ENCODE results near the gene RAPGEF4.

Gene RAPGEF4

GRCh38 chr2:172735582-172736423 lies at the start of gene RAPGEF4:
RAPGEF4 (plus strand) TSS chr2:172735845; CDS start chr2:172735984, 139 bp downstream.
- peak; percentile 47 for DNase-seq (ENCODE audit: low read depth, low spot score)

GRCh38 chr2:172693037-172693436 lies 42.6 kb upstream of the RAPGEF4 start:
- peak; percentile 94 for DNase-seq (ENCODE audit: low read depth, low spot score)

GRCh38 chr2:172693529-172694455 lies 41.9 kb upstream of the RAPGEF4 start:
- DNase-seq (ENCODE audit: low read depth, low spot score) = no peak

GRCh38 chr2:172697296-172697695 lies 38.3 kb upstream of the RAPGEF4 start:
- no peak for DNase-seq (ENCODE audit: low read depth, low spot score)

- peak; percentile 78 for DNase-seq (ENCODE audit: low read depth, low spot score)
These were observed 37.4 kb upstream of the RAPGEF4 start for GRCh38 chr2:172698041-172698863.

GRCh38 chr2:172701250-172701649 lies 34.4 kb upstream of the RAPGEF4 start:
- peak; percentile 79 for DNase-seq (ENCODE audit: low read depth, low spot score)

GRCh38 chr2:172702451-172702850 lies 33.2 kb upstream of the RAPGEF4 start:
- no peak for DNase-seq (ENCODE audit: low read depth, low spot score)

GRCh38 chr2:172704072-172704936 lies 31.3 kb upstream of the RAPGEF4 start:
- DNase-seq (ENCODE audit: low read depth, low spot score) = peak; percentile 49

- DNase-seq (ENCODE audit: low read depth, low spot score) = no peak
These were observed 30.3 kb upstream of the RAPGEF4 start for GRCh38 chr2:172705352-172705751.

- DNase-seq (ENCODE audit: low read depth, low spot score) = no peak
These were observed 27.4 kb upstream of the RAPGEF4 start for GRCh38 chr2:172708247-172708646.

GRCh38 chr2:172709566-172710291 lies 25.9 kb upstream of the RAPGEF4 start:
- no peak for DNase-seq (ENCODE audit: low read depth, low spot score)

GRCh38 chr2:172710584-172711047 lies 25.0 kb upstream of the RAPGEF4 start:
- peak; percentile 83 for DNase-seq (ENCODE audit: low read depth, low spot score)

- DNase-seq (ENCODE audit: low read depth, low spot score) = no peak
These were observed 24.5 kb upstream of the RAPGEF4 start for GRCh38 chr2:172711110-172711509.

- DNase-seq (ENCODE audit: low read depth, low spot score) = no peak
These were observed 23.4 kb upstream of the RAPGEF4 start for GRCh38 chr2:172712251-172712650.

- no peak for DNase-seq (ENCODE audit: low read depth, low spot score)
These were observed 22.2 kb upstream of the RAPGEF4 start for GRCh38 chr2:172713365-172713875.

- peak; percentile 39 for DNase-seq (ENCODE audit: low read depth, low spot score)
These were observed 13.2 kb upstream of the RAPGEF4 start for GRCh38 chr2:172722481-172722880.

- DNase-seq (ENCODE audit: low read depth, low spot score) = no peak
These were observed 12.4 kb upstream of the RAPGEF4 start for GRCh38 chr2:172723286-172723685.

- DNase-seq (ENCODE audit: low read depth, low spot score) = no peak
These were observed 10.9 kb upstream of the RAPGEF4 start for GRCh38 chr2:172724724-172725123.

- DNase-seq (ENCODE audit: low read depth, low spot score) = no peak
These were observed 10.4 kb upstream of the RAPGEF4 start for GRCh38 chr2:172725284-172725683.
